ENCODE results near the gene RGS3.
"Not testable (repeated sequence)": the region's sequence is repeated elsewhere in the genome, so short reads cannot be mapped to it uniquely, and the experiment has no call there.

The RGS3 gene

DNA sequence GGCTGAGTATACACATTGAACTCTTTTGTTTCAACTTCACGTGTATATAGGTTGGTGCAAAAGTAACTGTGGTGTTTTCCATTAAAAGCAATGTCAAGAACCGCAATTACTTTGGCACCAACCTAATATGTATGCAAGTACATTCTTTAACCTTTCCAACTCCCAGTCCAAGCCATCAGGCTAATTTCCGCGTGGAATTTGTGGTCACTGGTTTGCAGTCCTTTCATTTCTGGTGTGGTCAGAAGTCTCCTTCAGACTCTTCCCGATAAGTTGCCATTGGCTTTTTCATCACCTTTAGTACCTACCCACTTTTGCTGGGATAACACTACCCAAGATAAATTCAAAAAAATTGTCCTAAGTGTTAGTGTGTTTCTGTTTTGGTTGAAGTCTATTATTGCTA, 84.0 kb downstream of the RGS3 start:
- no peak for DNase-seq (ENCODE audit: low spot score)

DNA sequence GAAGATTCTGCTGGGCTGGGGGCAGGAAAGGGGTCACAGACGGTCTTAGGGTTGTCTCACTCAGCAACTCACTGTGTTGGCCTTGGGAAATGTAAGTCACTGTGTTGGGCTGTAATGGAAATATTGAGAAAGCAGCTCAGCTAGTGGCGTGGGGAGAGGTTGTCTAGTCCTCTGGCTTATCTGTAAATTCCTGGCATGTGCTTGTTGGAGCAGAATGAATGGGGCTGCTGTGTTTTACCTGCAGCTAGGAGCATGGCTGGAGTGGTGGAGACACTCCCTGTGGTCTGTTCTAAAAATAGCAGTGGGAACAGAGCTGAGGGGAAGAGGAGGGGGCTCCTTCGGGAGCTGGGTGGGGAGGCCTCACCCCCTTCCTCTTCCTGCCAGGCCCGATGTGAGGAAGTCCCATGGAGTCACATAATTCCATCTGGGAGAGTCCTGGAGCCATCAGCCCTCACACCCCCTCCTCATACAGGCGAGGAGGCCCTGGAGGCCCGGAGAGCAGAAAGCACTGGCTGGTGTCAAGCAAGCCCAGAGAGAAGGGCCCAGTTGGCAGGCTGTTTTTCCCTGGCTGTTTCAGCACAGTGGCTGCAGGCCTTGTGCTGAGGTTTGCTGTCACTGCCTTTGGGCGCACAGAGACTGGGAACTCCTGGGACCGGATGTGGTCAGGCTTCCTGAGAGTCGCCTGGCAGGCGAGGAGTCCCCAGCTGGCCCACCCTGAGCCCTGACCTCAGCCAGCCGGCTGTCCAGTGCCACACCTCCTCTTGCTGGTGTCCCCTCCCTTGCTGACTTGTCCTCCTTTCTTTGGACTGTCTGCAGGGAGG, 84.9 kb downstream of the RGS3 start:
- peak; percentile 48 for DNase-seq (ENCODE audit: low spot score)

DNA sequence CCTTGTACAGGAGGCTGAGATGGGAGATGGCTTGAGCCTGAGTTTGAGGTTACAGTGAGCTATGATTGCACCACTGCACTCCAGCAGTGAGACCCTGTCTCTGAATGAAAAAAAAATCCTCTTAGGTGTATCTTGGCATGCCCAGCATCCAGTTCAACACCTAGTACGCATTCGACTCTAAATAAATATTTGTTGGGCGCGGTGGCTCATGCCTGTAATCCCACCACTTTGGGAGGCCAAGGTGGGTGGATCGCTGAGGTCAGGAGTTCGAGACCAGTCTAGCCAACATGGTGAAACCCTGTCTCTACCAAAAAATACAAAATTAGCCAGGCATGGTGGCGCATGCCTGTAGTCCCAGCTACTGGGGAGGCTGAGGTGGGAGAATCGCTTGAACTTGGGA, 86.4 kb downstream of the RGS3 start:
- DNase-seq (ENCODE audit: low spot score), result not testable (repeated sequence)

DNA sequence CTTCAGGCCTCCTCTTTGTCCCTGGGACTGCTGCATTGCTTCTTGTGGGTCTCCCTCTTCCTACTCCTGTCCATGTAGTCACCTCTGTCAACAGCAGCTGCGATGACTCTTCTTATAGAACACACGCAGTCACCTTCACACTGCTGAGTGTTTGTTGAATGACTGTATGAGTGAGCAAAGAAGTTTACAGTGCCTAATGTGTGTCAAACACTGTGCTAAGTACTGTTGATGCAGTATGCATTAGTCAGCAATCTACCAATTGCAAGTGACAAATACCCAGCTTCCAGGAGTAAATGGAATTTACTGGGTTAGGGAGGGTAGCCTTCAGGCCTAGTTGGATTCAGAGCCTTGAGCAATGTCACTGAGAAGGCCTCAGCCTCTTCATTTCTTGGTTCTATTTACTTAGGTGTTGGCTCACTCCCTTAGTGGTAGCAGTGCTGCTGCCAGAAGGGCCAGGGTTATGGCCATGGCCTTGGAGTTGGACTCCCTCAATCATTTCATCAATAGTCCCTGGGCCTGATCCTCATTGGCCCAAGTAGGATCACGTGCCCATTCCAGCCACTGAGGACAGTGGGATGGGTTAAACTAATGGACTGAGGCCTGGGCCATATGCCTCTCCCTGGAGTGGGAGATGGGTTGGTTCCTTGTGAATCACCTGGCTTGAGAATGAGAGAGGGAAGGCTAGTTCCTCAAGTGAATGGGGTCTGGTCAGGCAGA, 93.5 kb downstream of the RGS3 start:
- peak; percentile 60 for DNase-seq (ENCODE audit: low spot score)

DNA sequence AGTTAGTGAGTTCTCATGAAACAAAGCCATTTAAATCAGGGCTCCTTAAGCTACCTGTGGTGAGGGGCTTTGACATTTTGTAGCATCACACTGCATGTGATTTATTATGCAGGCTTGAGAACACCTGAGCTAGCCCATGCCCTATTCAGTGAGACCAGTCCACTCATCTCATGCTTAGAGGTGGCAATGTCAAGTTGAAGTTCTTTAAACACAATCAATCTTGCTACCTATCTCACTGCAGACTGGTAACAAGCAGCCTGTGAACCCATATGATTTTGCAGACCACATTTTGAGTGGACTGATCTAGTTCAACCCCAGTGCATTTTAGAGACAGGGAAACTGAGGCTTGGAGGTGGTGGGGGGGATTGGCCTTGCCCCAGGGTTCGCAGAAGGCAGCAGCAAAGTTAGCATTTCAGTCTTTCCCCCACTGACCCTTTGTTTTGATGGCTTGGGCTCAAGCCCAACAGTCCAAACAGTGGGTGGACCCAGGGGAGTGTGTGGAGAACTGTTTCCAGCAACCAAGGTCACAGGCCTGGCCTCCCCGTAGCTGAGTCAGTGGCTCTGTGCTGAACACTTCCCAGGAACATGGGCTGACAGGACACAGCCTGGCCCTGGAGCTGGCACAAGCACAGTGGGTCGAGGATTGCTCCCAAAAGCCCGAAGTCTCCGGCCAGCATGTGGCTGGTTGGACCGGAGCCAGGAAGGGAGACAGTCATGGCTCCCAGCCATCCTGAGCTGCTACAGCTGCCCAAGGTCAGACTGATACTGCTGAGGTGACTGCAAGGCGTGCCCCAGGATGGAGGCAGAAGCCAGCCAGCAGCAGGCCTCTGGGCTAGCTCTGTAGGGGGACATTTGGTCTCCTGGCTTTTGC, 95.3 kb downstream of the RGS3 start:
- peak; percentile 49 for DNase-seq (ENCODE audit: low spot score)

DNA sequence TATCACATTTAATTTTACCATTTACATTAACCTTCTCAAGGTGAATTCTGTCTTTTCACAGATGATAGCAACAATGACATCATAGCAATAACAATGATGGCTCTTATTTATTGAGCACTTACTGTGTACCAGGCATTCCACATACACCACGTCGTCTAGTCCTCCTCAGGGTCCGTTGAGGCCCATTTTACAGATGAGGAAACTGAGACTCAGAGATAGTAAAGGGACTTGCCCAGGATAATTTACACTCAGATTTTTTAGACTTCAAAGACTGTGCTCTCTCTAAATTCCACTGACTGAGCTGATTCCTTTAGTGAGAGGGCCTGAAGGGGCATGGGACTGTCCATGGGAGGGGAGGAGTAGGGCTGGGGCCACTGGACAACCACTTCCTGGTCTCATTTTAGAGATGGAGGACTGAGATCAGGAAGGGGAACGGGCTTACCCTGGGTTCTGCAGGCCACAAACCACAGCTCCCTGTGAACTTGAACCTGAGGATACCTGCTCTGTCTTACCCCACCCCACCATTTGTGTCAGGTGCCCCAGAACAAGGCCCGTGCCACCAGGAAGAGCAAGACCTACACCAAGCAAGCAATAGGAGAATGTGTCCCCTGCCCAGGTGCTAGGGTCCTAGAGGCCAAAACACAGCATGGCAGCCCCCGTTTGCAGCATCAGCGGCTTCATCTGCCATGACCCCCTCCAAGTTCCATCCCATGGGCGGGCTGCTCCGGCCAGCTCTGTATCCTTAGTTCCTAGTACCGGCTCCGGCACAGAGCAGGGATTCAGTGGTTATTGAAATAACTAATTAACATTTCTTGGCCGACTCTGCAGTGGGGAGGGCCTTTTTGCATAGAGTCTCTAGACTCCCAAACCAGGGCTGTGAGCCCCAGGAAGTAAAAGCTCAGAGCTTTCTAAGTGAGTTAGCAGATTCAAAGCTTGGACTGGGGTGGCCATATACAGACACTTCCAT, 96.6 kb downstream of the RGS3 start:
- no peak for DNase-seq (ENCODE audit: low spot score)

DNA sequence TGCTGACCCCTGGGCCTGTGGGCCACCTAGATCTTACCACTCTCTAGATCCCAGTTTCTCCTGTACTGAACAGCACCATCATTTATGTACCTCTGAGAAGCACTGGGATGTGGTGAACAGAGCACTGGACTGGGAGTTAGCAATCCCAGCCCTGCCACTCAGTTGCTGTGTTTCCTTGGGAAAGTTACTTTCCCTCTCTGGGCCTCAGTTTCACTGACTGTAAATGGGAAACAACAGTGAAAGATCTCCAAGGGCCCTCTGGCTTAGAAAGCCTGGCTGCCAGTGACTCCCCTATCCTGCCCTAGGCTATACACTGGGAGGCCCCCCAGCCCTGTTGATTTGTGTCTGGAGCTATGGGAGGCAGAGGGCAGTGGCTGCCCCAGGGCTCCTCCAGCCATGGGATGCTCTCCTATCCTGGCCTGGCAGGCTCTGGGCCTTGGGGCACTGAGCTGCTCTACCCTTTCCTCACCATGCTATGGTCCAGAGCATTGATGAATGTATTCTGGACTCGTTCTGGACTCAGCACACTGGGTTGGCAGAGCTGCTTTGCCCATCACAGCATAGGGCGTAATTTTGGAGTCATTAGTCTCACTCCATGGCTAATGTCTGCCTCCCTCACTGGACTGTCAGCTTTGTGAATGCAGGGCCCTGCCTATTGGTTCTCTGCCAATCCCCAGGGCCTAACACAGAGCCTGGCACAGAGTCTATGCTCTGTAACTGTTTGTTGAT, 99.3 kb downstream of the RGS3 start:
- DNase-seq (ENCODE audit: low spot score), result no peak

DNA sequence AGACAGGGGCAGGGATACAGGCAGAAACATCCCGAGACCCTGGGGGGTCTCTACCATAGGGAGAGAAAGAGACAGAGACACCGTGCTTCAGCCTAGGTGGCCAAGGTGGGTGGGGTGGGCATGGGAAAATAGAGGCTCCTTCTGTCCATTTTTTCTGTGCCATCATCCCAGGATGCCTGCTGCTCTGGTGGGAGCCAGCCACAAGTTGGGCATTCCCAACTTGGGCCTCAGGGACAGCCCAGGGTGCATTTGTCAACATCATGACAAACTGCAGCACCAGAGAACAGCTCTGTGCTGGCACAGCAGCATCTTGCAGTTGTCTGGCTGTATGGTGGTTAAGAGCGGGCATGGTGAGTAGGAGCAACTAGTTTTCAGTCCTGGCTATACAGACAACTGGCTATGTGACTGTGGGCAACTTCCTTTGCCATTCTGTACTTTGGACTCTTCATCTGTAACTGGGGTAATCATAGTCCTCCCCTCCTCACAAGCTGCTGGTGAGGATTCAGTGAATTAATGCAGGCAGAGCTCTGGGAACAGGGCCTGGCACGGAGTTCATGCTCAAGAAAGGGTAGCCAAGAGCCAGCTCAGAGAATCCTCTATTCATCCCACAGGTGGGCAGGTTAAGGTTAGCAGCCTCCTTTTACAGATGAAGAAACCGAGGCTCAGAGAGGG, 100.4 kb downstream of the RGS3 start:
- DNase-seq (ENCODE audit: low spot score), result no peak

DNA sequence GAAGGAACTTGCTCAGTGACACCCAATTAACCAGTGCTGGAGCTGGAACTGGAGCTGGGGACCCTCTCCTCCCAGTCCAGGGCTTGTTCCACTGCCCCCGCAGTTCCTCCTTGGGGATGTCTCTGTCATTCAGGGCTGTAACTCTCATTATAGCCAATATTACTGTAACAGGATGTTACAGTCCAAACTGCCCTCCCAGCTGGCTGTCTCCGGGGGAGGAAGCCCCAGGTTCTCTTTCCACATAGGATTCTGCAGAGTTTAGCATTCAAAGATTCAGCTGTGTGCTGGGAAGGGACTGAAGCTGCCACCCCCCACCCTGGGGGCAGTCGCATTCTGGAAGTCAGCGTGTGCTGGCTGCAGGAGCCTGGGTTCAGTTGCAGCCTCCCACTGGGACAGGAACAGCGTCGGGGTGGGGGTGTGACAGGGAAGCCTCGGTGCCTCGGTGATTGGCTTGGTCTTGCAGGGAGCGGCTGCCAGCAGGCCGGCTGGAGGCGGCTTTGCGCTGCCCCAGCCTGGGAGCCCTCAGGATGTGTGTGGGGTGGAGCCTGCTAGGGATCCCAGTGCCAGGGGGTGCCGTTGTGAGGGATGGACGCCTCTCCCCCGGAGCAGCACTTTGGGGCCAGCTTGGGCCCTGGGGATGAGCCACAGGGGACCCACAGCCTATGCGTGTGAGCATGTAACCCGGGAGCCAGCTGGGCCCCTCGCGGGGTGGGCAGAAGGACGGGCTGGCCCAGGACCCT, 101.1 kb downstream of the RGS3 start:
- DNase-seq (ENCODE audit: low spot score), result peak; percentile 54

DNA sequence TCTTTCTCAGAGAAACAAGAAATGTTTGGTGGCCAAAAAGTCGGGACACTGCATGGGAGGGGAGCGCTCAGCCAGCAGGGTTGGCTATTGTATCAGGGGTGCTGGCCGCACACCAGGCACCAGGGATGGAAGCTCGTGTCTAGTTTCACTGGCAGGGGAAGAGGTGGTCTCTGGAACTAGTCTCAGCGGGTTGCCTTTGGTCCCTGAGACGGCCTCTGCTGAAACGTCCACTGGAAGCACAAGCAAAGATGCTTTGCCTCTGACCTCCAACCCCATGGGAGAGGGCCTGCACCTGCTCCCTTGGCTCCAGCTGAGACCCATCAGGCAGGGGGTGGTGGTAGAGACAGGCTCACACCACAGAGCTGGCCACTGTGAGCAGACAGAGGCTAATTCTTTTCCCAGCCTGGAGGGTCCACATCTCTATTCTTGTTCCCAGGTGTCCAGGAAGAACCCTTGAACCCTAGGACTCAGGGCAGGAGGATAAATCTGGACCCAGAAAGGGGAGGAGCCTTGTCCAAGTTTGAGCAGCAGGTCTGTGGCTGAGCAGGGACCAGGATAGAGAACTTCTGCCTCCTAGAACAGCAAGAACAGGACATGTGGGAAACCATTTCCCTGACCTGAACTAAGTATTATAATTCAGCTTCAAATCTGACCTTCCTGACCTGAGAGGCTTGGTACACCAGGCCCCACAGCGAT, 102.6 kb downstream of the RGS3 start:
- DNase-seq (ENCODE audit: low spot score), result no peak

DNA sequence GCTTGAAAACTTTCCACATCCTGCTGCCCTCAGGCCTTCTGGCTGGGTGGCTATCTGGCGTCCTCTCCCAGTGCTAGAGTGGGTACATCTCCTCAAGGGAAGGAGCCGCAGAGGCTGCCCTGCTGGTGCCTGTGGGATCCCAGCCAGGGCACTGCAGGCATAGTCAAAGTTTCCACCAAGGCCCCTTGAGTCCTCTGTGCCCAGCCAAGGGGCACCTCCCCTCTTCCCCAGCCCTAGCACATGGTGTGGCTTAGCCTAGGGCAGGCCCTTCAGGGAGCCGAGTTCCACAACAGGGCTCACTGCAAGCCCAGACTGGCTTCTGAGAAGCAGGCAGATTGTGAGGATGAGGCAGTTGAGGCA, 103.2 kb downstream of the RGS3 start:
- DNase-seq (ENCODE audit: low spot score), result no peak

DNA sequence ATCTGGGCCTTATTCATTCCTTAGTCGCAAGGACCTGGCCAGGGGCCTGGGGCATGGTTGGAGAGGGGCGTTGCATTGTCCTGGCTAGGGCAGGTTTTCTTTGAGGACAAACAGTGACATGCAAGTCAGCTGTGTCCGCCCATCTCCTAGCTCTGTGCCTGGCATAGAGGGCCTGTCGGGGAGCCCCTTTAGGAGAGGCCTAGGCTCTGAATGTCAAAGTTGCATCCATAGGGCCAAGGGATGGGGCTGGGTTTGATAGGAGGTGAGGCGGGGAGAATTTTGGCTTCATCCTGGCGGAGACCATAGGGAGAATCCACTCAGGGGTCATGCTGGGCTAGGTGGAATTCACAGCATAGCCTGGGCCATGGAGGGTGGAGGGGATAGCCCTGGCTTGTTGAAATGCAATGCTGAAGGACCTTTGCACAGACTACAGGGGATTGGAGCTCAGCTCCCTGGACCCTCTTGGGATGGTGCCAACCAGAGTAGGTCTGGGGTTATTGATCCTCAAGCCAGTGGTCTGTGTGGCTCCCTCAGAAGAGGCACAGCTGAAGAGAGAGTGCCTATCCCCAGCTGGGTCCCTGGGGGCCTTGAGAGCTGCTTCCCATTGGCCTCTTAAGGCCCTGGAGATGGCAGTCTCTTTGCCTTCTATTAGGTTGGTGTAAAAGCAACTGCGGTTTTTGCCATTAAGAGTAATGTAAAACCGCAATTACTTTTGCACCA, 104.0 kb downstream of the RGS3 start:
- no peak for DNase-seq (ENCODE audit: low spot score)

DNA sequence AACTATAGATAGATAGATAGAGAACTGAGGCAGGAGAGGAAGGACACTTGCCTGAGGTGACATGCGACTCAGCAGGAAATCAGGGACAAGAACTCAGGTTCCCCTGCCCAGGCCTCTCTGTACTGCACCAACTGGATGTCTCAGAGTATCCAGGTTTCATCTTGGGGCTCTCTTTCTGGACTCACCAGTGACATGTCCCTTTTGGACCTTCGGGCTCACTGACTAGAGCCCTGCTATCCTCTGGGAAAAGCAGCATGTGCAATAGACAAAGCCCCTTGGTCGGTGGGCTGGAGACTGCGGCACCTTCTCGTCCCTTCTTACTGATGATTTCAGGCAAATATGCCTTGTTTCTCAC, 104.5 kb downstream of the RGS3 start:
- DNase-seq (ENCODE audit: low spot score), result no peak

DNA sequence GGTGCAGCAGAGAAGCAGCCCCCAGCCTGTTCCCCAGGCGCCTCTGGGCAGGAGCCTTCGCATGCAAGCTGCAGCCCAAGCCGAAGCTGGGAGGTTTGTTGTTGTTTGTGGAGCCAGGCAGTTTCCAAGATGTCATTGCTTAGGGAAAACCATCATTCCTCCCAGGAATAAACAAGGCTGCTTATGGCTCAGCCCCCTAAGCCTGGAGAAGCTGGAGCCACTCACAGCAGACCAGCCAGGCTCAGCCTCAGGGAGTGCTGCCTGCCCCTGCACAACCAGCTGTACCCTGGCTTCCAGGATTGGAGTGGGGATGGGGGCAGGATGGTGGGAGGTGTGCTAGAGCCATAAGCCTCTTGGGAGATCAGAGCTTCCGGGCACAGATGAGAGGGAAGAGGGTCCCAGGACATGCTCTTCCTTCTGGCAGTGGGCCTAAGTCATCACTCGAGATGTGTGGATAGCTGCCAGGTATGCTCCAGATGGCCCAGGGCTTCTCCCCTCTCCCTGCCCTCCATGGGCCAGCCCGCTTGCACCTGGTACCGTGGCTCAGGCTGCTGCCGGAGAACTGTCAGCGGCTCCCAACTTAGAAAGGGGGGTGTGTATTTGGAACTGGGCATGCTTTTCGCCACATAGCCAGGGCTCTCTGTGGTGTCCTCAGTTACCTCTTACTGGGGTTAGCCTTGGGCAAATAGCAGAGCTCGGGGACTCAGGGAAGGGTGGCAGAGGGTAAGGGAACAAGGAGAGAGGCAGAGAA, 105.2 kb downstream of the RGS3 start:
- no peak for DNase-seq (ENCODE audit: low spot score)

DNA sequence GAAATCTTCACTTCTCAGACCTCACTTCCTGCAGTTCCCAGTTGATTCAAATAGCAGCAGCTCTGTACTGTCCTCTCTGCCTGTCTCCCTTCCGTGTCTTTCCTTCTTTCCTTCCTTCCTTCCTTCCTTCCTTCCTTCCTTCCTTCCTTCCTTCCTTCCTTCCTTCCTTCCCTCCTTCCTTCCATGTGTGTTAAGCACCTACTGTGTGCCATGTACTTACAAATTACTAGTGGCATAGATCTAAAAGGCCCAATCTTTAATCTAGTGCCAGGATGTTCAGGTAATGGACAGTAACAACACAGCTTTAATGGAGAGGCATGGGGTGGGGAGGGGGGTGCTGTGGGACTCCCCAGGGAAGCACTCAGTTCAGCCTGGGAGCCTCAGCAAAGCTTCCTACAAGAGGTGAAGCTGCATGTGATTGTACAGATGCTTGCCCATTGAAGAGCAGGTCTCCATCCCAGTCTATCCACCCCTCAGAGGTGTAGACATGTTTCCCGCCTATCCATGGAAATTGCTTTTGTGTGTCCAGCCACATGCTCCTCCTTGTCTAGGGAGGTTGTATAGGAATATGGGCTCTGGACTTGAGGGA, 106.0 kb downstream of the RGS3 start:
- DNase-seq (ENCODE audit: low spot score), result no peak

DNA sequence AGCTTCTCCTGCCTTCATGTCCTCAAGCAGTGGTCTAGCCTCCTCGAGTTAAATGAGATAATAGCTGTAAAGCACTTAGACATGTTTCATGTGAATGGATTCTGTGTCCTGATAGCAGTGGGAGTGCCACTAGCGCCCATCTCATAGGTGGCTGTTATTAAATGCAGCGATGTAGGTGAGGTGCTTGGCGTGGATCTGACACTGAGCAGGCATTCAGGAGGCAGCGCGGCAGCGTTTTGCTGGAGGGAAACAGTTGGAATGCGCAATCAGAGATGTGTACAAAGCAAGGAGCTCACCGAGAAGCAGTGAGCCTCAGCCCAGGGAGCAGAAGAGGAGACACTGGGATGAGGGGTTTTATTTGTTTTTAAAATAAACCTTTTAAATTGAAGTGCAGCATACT, 106.6 kb downstream of the RGS3 start:
- no peak for DNase-seq (ENCODE audit: low spot score)
